AG08396 (cell line): Measurements from ENCODE around the gene WDR82.
"Not testable (repeated sequence)": the region's sequence is repeated elsewhere in the genome, so short reads cannot be mapped to it uniquely, and the experiment has no call there.

Source experiments
- DNase-seq: peaks from one replicate; pipeline ENCODE4 v3.0.0; 2012; ENCODE audit warnings: low spot score, mixed read lengths

WDR82 gene

DNA sequence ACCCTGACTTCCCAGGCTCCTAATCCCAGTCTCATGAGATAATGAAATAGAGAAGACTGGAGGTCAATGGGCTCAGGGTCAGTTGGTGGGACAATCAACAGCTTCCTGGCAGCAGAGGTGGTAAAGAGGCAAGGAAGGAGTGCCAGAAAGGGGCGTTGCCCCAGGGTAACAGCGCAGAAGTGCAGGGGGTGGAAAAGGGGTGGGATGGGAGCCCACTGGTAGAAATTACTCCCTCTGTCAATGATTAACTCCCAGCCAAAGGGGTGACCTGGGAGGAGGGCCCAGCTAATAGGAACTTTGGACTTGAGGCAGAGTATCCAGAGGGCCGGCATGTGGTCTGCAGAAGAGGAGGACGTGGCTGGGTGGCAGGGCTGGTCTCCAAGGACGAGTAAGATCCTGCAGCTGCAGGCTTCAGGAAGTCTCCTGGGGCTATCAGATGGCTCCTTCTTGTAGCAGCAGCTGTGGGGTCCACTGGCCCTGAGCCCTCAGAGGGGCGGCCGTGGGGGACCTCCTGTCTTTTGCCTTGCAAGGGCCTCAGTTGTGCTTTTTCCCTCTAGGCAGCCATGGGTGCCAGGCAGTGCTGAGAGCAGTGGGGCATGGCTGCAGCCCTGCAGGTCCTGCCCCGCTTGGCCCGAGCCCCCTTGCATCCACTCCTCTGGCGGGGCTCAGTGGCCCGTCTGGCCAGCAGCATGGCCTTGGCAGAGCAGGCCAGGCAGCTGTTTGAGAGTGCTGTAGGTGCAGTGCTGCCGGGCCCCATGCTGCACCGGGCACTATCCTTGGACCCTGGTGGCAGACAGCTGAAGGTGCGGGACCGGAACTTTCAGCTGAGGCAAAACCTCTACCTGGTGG, 11.5 kb upstream of the WDR82 start:
- no peak for DNase-seq

DNA sequence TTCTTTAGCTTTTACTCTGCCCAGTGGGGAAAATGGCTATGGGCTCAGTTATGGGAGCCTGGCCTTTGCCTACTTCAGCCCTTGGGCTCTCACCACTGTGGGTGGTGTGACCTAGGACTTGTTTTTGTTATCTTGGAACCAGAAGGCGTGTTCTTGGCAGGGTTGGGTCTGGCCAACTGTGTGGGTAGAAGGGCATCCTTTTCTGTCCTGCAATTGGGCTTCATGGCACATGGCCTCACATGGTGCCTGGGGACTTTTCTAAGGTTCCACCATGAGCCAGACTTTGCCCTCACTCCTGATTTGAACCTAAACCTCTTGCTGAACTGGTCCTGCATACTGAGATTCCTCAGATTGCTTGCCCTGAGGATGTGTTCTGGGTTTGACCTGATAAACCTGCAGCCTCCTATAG, 10.9 kb upstream of the WDR82 start:
- no peak for DNase-seq

DNA sequence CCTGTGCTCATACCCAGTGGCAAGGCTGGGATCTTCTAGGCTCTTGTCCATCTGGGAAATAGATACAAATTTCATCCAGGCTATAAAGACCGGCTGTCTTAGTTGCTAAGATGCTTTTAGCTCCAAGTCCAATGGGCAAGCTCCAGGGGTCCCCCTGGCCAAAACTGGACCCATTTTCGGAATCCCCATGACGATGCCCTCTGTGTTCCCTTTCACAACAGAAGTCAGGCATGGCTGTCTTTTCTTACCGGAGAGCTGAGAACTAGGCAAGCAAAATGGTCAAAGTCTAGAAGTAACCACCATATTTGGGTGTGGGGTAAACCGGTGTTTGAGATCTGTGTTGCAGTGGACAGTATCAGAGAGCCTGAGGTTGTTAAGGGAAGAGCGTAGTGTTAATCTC, 10.2 kb upstream of the WDR82 start:
- no peak for DNase-seq

DNA sequence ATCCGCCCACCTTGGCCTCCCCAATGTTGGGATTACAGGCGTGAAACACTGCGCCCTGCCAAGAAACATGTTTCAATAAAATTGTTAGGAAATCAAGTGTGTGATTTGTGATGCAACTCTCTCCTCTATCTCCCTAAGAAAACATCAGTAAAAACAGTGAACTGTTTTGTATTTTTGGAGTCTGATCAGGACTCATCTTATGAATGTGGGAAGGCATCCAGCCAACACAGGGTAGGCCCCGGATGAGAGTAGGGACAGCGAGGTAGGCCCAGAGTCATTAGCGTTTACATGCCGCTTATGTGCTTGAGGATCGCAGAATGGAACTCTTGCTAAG, 8.3 kb upstream of the WDR82 start:
- DNase-seq: no peak

DNA sequence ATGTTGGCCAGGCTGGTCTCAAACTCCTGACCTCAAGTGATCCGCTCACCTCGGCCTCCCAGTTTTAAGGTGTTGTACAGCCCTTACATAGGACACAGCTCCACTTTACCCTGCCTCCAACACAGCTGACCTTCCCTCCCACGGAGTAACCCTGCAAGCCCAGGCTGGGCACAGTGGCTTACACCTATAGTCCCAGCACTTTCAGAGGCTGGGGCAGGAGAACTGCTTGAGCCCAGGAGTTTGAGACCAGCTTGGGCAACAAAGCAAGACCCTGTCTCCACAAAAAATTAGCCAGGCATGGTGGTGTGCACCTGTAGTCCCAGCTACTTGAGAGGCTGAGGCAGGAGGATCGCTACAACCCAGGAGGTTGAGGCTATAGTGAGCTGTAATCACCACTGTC, 5.6 kb upstream of the WDR82 start:
- not testable (repeated sequence) for DNase-seq

DNA sequence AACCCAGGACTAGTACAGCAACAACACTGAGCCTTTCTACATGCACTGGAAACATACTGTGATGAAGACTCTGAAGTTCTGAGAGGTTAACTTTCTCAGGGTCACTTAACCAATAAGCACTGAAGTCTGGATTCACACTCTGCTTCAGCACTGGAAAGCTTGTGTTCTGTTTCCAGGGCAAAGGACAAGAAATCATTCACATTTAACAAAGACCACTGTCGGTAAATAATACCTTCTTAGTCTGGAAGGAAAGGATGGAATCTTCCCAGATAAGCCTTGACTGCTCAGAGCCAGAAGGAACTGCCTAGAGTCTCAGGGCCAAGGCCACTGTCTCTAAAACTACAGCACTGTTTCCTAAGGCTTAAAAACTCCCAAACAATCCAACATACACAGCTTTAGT, 4.9 kb upstream of the WDR82 start:
- DNase-seq: no peak

DNA sequence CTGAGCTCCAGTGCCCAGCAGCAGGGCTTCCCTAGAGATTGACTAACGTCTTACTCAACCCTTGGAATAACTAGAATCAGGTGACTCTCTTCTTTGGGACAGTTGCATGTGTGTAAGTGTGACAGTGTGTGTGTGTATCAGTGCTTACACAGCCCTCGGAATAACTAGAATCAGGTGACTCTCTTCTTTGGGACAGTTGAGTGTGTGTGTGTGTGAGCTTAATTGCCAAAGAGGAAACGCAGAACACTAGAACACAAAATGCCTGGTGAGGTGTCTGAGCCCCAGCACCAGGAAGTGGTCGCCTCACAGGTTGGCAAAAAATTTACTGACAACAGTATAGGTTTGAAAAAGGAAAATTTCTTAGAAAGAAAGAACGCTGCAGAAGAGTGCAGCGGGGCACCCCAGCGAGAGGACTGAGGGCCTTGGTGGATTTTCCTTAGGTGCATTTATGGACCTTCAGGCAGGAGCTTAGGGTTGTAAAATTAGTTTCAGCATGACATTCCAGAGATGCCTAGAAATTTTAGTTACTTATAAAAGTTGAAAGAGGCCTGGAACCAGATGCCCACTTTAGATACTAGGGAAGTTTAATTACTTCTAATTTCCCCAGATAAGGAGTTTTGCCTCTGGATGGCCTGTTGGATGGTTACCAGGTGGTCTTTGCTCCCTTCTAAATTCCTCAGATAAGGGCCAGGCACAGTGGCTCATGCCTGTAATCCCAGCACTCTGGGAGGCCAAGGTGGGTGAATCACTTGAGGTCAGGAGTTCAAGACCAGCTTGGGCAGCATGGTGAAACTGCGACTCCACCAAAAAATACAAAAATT, 3.7 kb upstream of the WDR82 start:
- DNase-seq: no peak

DNA sequence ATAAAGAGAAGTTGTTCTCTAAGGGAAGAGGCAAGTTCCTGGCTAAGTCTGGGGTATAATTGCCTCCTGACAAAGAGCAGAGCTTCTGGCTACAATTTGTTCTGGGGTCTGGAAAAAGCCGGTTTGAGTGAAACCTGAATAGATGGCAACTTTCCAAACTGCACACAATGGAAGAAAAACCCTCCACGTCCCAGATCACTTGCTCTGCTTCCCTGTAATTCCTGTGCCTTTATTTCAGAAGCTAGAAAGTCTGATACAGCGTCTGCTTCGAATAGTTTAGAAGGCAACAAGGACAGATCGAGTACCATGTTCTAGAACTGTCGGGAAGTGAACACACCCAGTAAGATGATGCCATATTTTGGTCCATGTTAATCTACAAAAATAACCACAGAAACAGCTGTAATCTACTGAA, 1.6 kb upstream of the WDR82 start:
- no peak for DNase-seq

DNA sequence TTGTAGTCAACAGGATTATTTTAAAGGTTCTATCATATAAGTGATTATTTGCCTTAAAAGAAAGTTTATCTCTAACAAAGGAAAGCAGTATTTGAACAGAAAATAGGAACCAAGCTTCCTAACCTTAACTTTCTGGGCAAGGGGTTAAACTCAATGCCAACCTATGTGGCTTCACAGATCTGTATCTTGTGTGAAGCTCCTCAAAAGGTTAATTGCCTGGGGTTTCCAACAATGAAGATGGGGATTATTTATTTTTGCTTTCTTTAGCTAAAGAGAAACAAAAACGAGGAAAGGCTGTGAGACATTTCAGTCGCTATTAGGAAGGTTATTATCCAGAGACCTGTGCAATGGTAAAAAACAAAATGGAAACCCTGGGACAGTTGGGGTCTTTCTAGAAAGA, 1.1 kb upstream of the WDR82 start:
- DNase-seq: no peak

DNA sequence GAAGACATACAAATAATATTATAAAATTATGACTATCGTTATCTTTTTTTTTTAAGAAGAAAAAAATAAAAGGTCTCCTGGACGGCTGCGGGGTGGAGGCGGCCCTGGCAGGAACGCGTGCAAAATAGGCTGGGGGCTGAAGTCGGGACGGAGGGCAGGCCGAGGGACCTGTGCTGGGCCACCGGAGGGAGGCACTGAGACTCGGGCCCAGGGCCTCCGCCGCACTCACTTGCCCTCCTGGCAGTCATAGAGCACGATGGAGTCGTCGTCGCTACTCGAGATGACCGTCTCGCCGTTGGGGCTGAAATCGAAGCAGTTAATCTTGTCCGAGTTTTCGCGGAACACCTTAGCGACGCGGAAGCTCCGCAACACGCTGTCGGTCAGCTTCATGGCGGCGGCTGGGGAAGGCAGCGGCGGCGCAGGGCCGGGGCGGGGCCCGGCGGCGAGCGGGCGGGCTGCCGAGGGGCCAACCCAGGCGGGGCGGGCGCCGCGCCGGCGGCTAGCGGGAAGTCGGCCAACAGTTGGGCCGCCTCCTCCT, 408 bp downstream of the WDR82 start:
- DNase-seq: peak; percentile 68

DNA sequence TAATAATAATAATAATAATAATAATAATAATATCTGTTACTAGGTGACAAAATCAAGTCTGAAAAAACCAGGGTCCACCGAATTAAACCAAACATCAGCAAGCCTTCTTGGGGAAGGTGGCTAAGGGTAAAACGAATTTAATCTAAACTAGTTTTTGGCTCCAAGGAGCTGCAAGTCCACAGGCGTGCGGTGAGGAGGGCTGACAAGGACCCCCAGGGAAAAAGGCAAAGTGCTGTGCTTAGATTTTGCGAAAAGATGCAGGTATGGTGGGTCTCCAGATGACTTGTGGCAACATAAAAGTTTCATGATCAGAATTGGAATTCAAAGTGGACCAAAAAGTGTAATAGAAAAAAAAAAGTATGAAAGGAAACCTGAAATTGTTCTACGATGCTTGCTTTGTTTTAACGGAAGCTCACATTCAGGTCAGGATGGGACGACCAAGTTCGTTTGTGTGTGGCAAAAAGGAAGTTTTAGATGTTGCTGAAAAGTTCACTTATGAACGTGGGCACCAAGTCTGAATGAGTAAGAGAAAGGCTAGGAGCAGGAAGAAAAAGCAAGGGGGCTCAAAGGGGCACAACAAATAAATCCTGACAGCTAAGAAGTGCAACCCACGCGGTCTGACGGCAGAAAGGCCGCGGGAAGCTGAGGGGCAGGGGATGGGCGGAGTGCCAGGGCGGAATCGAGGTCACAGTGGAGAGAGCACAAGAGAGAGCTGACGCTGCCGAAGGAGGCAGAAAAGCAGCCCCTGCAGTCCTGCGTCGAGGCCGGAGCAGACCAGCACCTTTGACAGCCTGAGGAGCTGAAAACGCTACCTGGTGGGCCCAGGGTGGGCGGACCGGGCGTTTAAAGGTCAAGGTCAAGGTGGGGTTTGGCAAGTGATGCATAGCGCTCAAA, 1.1 kb downstream of the WDR82 start:
- DNase-seq: peak; percentile 70

DNA sequence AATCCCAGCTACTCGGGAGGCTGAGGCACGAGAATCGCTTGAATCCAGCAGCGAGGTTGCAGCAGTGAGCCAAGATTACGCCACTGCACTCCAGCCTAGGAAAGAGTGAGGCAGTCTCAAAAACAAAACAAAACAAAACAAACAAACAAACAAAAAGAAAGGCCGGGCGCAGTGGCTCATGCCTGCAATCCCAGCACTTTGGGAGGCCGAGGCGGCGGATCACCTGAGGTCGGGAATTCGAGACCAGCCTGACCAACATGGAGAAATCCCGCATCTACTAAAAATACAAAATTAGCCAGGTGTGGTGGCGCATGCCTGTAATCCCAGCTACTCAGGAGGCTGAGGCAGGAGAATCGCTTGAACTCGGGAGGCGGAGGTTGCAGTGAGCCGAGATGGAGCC, 3.7 kb downstream of the WDR82 start:
- DNase-seq: not testable (repeated sequence)

DNA sequence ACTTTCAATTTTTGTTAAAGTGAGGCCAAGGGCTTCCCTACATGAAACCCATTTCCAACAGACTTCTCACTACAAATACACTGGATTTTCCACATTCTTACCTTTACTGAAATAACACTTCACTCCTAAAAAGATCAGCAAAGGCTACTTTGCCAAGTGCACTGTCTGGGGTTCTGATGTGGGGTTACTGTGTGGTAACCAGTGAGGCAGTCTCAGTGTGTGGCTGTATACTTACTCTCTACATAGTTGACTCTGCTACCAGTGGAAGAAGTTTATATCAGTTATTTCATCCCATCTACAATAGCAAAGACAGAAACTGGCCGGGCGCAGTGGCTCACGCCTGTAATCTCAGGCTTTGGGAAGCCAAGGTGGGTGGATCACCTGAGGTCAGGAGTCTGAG, 5.6 kb downstream of the WDR82 start:
- DNase-seq: no peak

DNA sequence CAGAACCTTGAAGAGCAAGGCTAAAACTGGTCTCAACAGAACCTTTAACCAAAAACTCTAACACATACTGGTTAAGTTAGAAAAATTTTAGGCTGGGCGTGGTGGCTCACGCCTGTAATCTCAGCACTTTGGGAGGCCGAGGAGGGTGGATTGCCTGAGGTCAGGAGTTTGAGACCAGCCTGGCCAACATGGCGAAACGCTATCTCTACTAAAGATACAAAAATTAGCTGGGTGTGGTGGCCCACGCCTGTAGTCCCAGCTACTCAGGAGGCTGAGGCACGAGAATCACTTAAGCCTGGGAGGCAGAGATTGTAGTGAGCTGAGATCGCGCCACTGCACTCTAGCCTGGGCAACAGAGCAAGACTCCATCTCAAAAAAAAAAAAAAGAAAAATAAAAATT, 6.3 kb downstream of the WDR82 start:
- DNase-seq: not testable (repeated sequence)

DNA sequence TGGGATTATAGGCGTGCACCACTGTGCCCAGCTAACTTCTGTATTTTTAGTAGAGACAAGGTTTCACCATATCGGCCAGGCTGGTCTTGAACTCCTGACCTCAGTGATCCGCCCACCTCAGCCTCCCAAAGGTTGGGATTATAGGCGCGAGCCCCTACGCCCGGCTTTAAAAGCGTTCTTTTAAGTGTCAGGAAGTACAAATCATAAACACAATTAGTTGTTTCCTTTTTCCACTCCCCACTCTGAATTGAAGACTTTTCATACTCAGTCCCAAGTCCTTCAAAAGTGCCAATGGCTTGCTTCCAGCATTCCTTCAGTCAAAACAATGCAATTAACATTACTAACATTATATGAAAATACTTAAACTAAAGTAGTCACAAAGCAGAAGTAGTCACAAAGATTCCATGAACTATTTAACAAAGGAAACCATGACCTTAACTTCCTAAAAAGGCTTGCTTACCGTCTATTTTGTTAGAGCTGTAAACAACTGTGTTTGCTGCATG, 8.1 kb downstream of the WDR82 start:
- no peak for DNase-seq

DNA sequence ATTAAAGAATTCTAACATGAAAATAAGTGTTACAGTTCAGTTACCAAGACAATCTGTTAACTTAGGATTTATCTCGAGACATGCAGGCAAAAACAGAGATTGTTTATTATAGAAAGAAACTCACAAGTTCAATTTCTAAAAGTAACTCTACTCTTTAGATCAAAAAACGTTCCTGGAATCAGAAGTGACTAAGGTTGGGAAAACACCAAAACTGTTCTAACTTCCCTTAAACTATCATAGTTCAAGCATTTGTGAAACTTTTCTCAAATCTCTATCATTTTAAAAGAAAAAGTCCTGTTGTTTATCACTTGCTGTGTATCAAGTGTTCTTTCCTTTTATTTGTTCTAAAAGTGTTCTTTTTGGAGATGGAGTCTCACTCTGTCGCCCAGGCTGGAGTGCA, 8.7 kb downstream of the WDR82 start:
- no peak for DNase-seq

DNA sequence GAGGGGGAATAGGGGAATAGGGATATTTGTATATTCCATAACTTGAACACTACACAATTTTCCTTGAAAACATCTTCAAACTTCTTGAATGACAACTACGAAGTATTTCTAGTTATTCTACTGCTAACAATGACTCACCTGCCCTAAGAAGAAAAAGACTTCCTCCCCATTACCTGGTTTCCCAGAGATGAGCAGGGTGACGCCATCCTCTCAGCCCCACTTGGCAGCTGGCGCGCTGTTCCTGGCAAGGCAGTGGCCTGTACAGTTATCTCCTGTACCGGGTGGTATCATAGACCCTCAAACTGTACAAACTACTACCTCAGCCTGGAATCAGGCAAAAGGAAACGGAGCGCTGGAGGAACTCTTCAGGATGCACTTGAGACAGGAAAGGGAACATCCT, 10.4 kb downstream of the WDR82 start:
- no peak for DNase-seq

DNA sequence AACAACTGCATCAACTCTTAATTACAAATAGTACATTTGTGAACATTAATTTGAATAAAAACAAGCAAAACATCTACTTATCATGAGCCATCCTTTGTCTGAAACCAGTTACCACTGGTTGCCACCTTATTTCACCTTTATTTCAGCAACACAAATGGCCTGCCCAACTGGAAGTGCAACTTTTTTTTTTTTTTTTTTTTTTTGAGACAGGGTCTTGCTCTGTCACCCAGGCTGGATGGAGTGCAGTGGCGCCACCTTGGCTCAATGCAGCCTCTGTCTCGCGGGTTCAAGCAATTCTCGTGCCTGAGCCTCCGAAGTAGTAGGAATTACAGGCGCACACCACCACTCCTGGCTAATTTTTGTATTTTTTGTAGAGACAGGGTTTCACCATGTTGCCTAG, 13.1 kb downstream of the WDR82 start:
- no peak for DNase-seq

DNA sequence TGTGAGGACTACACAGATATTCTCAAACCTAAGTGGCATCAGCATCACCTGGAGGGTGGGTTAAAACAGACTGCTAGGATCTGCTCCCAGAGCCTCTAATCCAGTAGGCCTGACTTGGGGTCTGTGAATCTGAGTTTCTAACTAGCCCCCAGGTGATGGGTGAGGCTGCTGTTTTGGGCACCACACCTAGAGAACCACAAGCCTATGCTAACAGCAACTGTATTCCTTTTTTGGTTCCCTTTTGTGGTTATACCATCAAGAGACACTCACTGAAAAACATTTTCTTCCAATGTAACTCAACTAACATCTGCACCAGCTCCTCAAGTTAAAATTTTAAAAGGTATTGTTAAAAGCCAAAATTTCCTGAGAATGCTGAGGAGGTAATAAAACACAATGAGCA, 16.0 kb downstream of the WDR82 start:
- DNase-seq: no peak

DNA sequence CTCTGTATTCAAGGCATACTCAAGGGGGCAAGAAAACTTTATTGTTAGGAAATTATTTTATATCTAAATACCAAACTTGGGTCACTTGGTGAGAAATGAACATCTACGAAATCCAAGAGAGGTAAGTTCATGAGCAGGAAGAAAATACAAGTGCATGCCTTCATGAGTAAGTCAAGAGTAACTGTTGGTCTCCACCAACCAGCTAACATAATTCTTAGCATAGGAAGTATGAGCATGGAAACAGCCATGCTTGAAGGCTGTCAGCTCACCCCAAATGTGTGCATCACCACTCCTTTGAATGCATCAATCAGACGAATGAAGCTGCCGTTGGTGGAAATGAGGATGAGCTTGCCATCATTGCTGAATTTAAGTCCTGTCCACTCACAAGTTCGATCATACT, 19.0 kb downstream of the WDR82 start:
- DNase-seq: no peak

DNA sequence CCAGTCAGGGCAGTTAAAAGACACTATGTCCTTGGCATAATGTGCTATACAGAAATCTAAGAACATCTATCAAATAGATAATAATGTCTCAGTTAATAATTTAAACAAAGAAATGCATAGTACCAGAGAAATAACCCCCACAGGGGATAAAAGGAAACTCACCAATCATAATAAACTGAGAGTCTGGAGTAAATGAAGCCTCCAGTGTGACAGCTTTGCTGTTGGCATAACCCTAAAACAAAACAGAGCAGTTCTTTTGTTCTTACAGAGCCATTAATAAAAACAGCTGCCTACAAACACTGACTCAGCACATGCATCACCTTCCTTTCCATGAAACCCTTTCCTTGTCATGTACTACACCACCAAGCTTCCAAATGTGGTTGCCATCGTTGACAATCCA, 19.4 kb downstream of the WDR82 start:
- no peak for DNase-seq

DNA sequence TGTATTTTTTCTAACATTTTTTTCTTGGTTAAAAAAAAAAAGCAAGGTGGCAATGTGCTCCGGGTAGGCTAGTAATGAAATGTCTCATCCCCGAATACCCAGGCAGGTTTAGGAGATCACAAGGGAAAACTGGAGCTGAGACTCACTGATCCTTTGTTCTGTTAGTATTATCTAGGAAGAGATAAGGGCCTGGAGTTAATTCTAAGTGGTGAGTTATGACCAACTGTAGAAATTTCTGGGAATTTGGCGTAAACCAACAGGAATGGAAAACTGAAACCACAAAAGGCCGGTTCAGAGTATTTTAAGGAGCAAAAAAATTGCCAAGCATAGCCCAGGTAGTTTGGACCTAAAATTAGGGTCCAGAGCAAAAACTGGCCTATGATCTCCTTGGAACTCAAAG, 20.5 kb downstream of the WDR82 start:
- no peak for DNase-seq
